IPS-20b (cell line): Measurements from ENCODE around the gene SFMBT1.

Source experiments
- H3K27ac ChIP-seq: one replicate; pipeline ENCODE4 v1.5.1; 2013; ENCODE audit warnings: low read length
- H3K27me3 ChIP-seq: 2 replicates; pipeline ENCODE4 v1.6.1; 2013; ENCODE audit warnings: mild to moderate bottlenecking, low read length, inconsistent platforms; ENCODE audit not compliant: insufficient read depth
- H3K36me3 ChIP-seq: 2 replicates; pipeline ENCODE4 v1.6.1; 2013; ENCODE audit warnings: low read depth, mild to moderate bottlenecking, inconsistent platforms, low read length, moderate library complexity; ENCODE audit not compliant: insufficient read depth
- H3K4me1 ChIP-seq: 2 replicates; pipeline ENCODE4 v1.6.1; 2013; ENCODE audit warnings: mild to moderate bottlenecking, control low read depth, inconsistent platforms, low read length, moderate library complexity; ENCODE audit not compliant: insufficient read depth
- H3K4me3 ChIP-seq: 2 replicates; pipeline ENCODE4 v1.5.1; 2013; ENCODE audit warnings: mild to moderate bottlenecking, low read length, inconsistent platforms
- H3K9ac ChIP-seq: 2 replicates; pipeline ENCODE4 v1.6.1; 2013; ENCODE audit warnings: low read depth, mild to moderate bottlenecking, inconsistent platforms, low read length, moderate library complexity
- H3K9me3 ChIP-seq: 2 replicates; pipeline ENCODE4 v1.6.1; 2013; ENCODE audit warnings: mild to moderate bottlenecking, low read depth, low read length, inconsistent platforms; ENCODE audit not compliant: insufficient read depth

SFMBT1 gene

DNA sequence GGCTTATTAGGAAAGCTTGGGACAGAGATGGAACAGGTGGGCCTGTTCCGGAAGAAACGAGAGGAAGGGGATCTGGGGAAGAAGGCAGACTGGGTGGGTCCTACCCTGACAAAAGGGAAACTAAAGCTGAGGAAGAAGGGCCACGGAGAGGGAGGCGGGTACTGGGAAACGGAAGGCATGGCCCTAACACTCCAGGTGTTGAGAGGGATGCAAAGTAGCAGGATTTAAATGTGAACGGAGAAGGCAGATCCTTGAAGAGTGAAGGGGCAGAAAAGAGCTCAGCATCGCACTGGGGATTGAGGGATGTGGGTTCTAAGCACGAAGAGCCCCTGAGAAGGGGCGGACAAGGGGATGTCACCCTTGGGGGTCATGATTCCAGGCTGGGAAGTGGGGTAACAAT is 149.3 kb downstream of the SFMBT1 start:
- Histone ChIP-seq H3K9ac (peak overlapping the region; percentile 73; the same call in 1 of the 2 replicates), H3K9me3 (no peaks in the 10 kb centered on the region), H3K4me3 (peak overlapping the region; percentile 97), H3K4me1 (peaks cover 7% of the 10 kb centered on the region; the same call in 1 of the 2 replicates), H3K27ac (no peak overlapping the region), H3K36me3 (no peaks in the 10 kb centered on the region), H3K27me3 (no peaks in the 10 kb centered on the region)

DNA sequence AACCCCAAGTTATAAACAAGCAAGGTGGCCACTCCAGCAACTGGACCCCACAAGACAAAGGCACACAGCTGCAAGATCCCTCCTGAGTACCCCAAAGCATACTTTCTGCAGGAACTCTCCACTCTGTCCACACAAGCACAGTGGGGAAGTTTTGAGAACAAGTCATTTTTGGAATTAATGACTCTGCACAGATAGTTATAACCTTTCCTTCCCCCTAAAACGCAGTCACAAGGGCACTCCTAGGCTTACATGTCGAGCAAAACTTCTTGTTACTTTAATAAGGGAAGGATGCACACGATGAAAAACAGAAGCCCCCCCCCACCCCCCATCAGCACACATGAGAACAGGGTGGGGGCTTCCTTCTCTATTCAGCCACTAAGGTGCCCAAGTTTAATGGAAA is 149.7 kb downstream of the SFMBT1 start:
- no peaks in the 10 kb centered on the region for H3K27me3 ChIP-seq
- no peak overlapping the region for H3K27ac ChIP-seq
- H3K4me1 ChIP-seq: peaks cover 7% of the 10 kb centered on the region; the same call in 1 of the 2 replicates
- H3K9me3 ChIP-seq: no peaks in the 10 kb centered on the region
- peak overlapping the region; percentile 73; the same call in 1 of the 2 replicates for H3K9ac ChIP-seq
- no peaks in the 10 kb centered on the region for H3K36me3 ChIP-seq
- H3K4me3 ChIP-seq: peak overlapping the region; percentile 97

DNA sequence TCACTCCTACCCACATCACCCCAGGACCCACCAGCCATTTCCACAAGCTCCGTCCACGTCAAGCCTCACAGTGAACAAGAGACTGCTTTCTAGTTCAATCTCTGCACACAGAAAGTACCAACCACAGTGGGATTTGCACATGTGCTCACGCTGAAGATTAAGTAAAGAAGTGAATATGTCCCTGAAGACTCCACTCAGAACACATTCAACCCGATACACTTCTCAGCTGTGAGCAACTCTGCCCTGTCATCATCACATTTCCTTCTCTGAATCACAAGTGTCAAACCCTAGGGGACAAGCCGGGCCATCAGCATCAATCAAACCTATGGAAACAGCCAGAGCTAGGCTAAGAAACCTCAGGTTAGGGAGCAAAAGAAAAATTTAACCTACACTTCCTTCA is 150.5 kb downstream of the SFMBT1 start:
- Histone ChIP-seq H3K27me3 (no peaks in the 10 kb centered on the region), H3K27ac (no peak overlapping the region), H3K9me3 (no peaks in the 10 kb centered on the region), H3K36me3 (no peaks in the 10 kb centered on the region), H3K9ac (no peak overlapping the region), H3K4me3 (no peak overlapping the region), H3K4me1 (peaks cover 7% of the 10 kb centered on the region; the same call in 1 of the 2 replicates)

DNA sequence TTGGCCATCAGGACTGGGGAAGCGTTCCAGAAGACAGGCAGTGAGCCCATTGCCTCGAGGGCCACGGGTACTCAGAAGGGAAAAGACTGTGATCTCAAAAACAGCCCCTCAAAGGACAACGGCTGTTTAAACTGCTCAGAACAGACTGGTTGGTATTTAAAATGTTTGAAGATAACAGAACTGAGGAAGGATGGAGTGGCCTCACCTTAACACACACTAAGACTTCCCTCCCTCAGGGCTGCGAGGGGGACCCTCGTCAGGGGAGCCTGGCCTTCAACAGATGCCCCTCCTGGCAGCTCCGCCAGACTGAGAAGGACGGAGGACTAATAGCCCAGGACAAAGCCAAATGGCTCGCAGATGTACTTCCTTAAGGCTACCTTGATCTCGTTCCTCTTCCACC is 151.1 kb downstream of the SFMBT1 start:
- H3K9me3 ChIP-seq: no peaks in the 10 kb centered on the region
- peaks cover 7% of the 10 kb centered on the region; the same call in 1 of the 2 replicates for H3K4me1 ChIP-seq
- no peaks in the 10 kb centered on the region for H3K27me3 ChIP-seq
- H3K36me3 ChIP-seq: no peaks in the 10 kb centered on the region
- no peak overlapping the region for H3K9ac ChIP-seq
- no peak overlapping the region for H3K27ac ChIP-seq
- no peak overlapping the region for H3K4me3 ChIP-seq

DNA sequence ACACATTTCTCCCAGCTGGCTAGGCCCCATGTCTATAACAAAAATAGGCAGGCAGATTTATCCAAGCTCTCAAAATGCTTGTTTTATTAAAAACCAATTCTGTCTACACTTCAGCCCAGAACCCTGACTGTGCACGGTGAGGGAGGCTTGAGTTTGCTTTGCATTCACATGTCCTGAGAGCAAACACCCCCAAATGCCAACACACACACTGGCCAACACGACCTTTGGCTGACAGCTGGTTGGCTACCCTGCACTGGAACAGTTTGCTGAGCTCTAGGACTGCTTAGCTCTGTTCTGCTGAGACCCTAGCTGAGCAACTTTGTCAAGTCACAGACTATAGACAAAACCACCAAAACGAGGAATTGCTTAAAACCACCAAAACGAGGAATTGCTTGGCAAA is 152.2 kb downstream of the SFMBT1 start:
- Histone ChIP-seq H3K4me3 (no peak overlapping the region), H3K27ac (no peak overlapping the region), H3K4me1 (peaks cover 7% of the 10 kb centered on the region; the same call in 1 of the 2 replicates), H3K27me3 (no peaks in the 10 kb centered on the region), H3K9ac (no peak overlapping the region), H3K9me3 (no peaks in the 10 kb centered on the region), H3K36me3 (no peaks in the 10 kb centered on the region)

DNA sequence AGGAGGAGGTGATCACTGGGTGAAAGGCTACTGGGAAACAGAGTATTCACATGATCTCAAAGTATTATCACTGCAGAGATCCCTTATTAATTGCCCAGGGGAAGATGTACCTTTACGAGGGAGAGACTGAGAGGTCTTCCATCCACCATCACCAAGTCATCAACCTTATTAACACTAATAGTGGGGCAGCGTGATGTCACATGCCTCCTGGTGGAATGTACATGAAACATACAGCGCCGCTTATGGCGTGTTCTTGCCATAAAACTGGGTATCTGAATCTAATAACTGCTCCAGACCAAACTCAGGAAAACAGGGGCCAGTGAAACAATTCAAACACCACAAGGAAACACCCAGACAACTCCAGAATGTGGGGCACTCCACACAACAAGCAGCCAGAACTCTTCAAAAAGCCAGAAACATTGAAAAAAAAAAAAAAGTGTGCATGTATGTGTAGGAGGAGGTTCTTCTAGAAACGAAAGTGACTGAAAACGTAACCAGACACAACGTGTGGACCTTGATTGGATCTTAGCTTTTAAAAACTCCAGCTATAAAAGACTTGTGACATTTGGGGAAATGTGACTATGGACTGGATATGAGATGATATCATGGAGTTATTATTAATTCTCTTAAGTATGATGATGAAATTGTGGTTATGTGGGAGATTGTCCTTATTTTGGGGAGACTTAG is 153.1 kb downstream of the SFMBT1 start:
- Histone ChIP-seq H3K36me3 (no peaks in the 10 kb centered on the region), H3K27me3 (no peaks in the 10 kb centered on the region), H3K4me1 (peaks cover 5% of the 10 kb centered on the region; the same call in 1 of the 2 replicates), H3K27ac (no peak overlapping the region), H3K9me3 (no peaks in the 10 kb centered on the region), H3K4me3 (no peak overlapping the region), H3K9ac (no peak overlapping the region)

DNA sequence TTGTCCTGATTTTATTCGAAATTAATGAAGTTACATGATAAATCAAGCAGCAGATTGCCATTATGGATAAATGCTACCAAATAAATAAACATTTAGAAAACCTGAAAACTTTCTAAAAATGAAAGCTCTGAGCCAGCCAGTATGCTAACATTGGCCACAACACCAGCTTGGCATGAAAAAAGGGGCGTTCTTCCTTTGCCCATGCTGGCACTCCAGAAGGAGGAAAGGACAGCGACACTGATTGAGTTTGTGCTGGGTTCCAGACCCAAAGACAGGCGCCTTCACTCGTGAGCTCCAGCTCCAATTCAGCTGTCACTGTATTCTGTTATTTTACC is 153.6 kb downstream of the SFMBT1 start:
- H3K36me3 ChIP-seq: no peaks in the 10 kb centered on the region
- H3K27me3 ChIP-seq: no peaks in the 10 kb centered on the region
- no peaks in the 10 kb centered on the region for H3K9me3 ChIP-seq
- H3K9ac ChIP-seq: no peak overlapping the region
- H3K4me1 ChIP-seq: peaks cover 5% of the 10 kb centered on the region; the same call in 1 of the 2 replicates
- no peak overlapping the region for H3K4me3 ChIP-seq
- no peak overlapping the region for H3K27ac ChIP-seq

DNA sequence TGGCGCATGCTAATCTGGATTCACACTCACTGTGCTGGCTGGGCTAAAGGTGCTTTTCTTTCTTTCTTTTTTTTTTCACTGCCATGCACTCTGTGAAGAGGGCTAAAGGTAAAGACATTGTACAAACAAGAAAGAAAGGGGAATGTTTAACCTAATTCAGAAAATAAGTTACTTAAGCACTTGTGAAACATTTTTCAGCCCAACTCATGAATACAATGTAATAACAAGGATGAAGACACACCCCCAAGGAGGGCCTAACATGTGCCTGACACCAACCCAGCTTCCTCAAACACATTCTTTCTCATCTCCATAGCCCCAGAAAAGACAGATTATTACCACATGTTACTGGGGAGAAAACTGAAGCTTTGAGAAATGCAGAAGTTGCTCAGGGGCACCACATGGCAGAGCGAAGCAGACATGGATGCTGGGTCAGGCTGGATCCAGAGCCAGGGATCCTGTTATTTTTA is 154.2 kb downstream of the SFMBT1 start:
- Histone ChIP-seq H3K27ac (no peak overlapping the region), H3K9me3 (no peaks in the 10 kb centered on the region), H3K4me1 (peaks cover 5% of the 10 kb centered on the region; the same call in 1 of the 2 replicates), H3K27me3 (no peaks in the 10 kb centered on the region), H3K9ac (no peak overlapping the region), H3K36me3 (no peaks in the 10 kb centered on the region), H3K4me3 (no peak overlapping the region)

DNA sequence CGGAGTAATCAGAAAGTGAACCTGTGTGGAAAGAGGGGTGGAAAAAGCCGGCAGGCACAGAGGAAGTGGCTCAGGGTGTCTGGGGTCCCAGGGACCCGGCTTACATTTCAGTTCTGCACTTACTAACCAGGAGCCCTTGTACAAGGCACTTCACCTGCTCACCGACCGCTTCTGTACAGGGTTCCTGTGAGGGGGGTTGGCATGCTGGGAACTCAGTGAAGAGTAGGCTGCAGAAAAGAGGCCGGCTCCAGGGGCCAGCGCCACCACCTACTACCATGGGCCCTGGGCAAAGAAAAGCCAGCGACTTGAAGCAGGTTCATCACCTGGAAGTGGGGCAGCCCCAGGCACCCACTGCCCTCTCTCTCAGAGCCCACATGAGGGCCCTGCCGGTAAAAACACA is 154.7 kb downstream of the SFMBT1 start:
- Histone ChIP-seq H3K9me3 (no peaks in the 10 kb centered on the region), H3K9ac (no peak overlapping the region)

DNA sequence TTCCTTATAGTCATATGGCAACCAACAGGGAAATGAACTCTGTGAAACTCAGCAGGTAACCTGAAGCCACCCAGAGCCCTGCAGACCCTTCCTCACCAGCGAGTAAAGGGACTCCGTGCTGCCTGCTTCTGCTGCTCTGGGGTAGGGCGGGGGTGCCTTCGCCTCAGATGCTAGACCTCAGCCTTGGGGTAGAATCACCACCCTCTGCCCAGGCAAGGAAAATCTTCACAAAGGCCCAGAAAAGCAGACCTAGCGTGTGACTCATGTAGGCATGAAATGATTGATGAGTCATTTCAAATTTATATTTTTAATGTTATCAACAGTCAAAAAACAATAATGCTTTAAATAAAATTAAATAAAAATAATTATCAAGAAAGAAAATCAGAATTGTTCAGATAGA is 155.1 kb downstream of the SFMBT1 start:
- H3K4me3 ChIP-seq: no peak overlapping the region
- H3K9ac ChIP-seq: no peak overlapping the region
- no peaks in the 10 kb centered on the region for H3K9me3 ChIP-seq
- H3K27ac ChIP-seq: no peak overlapping the region
- no peaks in the 10 kb centered on the region for H3K36me3 ChIP-seq
- H3K27me3 ChIP-seq: no peaks in the 10 kb centered on the region
- H3K4me1 ChIP-seq: no peaks in the 10 kb centered on the region; the same call in 1 of the 2 replicates

More for the DNA sequence above, 154.7 kb downstream of the SFMBT1 start:
- H3K36me3 ChIP-seq: no peaks in the 10 kb centered on the region
- H3K4me3 ChIP-seq: no peak overlapping the region
- H3K4me1 ChIP-seq: peaks cover 4% of the 10 kb centered on the region; the same call in 1 of the 2 replicates
- H3K27me3 ChIP-seq: no peaks in the 10 kb centered on the region
- no peak overlapping the region for H3K27ac ChIP-seq

DNA sequence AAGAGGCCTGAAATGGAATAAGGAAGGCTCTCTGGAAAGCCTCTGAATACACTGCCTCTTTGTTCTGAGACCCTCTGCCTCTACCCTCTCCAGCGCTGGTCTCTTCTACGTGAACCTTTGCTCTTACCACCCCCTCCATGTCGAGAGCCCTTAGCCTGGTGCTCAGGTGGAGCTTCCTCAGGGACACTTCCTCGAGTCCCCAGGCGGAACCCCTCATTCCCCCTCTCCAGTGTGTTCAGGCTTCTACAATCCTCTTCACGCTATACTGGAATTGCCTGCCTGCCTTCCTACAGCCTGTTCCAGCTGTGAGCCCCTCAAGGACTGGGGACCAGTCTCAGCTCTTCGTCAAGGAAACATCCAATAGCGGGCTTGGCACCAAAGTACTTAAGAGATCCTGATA is 156.0 kb downstream of the SFMBT1 start:
- Histone ChIP-seq H3K4me3 (no peak overlapping the region), H3K27ac (no peak overlapping the region), H3K27me3 (no peaks in the 10 kb centered on the region), H3K9me3 (no peaks in the 10 kb centered on the region), H3K9ac (no peak overlapping the region), H3K36me3 (peaks cover 1% of the 10 kb centered on the region; the same call in 1 of the 2 replicates), H3K4me1 (no peaks in the 10 kb centered on the region)

DNA sequence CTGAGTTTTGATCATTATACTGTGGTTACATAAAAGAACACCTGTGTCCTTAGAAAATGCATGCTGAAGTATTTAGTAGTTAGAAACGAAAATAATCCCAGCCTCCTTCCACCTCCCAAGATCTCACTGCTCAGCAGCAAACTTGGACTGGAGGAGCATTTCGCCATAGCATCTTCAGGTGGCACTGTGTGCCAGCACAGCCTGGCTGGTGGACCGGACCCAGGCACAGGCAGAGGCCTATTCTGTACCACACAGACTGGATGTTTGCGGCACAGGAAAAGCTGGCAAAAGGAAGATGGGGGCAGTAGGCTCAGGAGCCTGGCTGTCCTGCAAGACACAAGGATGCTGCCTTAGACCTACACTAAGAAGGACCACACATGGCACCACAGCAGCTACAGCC is 158.7 kb downstream of the SFMBT1 start:
- no peaks in the 10 kb centered on the region for H3K4me1 ChIP-seq
- no peak overlapping the region for H3K27ac ChIP-seq
- no peaks in the 10 kb centered on the region for H3K27me3 ChIP-seq
- H3K36me3 ChIP-seq: peaks cover 6% of the 10 kb centered on the region; the same call in 1 of the 2 replicates
- no peak overlapping the region for H3K9ac ChIP-seq
- no peaks in the 10 kb centered on the region for H3K9me3 ChIP-seq
- no peak overlapping the region for H3K4me3 ChIP-seq
